CD4-positive, alpha-beta T cell (primary cell): ENCODE data around the gene GAST. TPM values are rescaled to one million over a fixed set of nuclear protein-coding genes. Genes with fewer than 3 reads are reported as not detected.

Source experiments
- ATAC-seq: fragments of 200-7000 bp; cut with Tn5 transposase; one replicate; pipeline ENCODE4 v1.10.0; 2022; ENCODE audit warnings: mild to moderate bottlenecking; ENCODE audit not compliant: poor library complexity
- CTCF ChIA-PET: fragments of 350-600 bp; sonication (Branson Sonifier 250); formaldehyde crosslinking; loops from one replicate; lab custom pipeline; 2021; ENCODE audit warnings: antibody characterized with exemption, inconsistent platforms; lab: Charles Lee
- POLR2A ChIA-PET: fragments of 350-600 bp; sonication (Branson Sonifier 250); formaldehyde crosslinking; loops from one replicate; lab custom pipeline; 2021; ENCODE audit warnings: antibody characterized with exemption, inconsistent platforms; lab: Charles Lee
- DNase-seq, 14 experiments: peaks; one replicate each; pipeline ENCODE4 v3.0.0-alpha.2; 2013 to 2020; ENCODE audit warnings: mixed read lengths in 2 of 14
- H3K27ac ChIP-seq, 2 donors: one replicate each; pipeline versions ENCODE4 v1.5.1 to v1.7.0; 2013; ENCODE audit warnings: low read length in 2 of 2, low read depth in 1 of 2, mild to moderate bottlenecking in 1 of 2
- H3K27me3 ChIP-seq, 2 experiments: 1 replicate in 1 of 2; 2 replicates in 1 of 2; pipeline versions ENCODE4 v1.6.1 to v1.7.0; 2013; ENCODE audit warnings: low read length in 2 of 2, control low read depth in 1 of 2, mild to moderate bottlenecking in 1 of 2, moderate library complexity in 1 of 2; ENCODE audit not compliant: insufficient read depth in 2 of 2, control insufficient read depth in 1 of 2
- H3K36me3 ChIP-seq: one replicate; pipeline ENCODE4 v1.6.1; 2013; ENCODE audit warnings: low read length, control low read depth; ENCODE audit not compliant: insufficient read depth
- H3K4me1 ChIP-seq: one replicate; pipeline ENCODE4 v1.6.1; 2013; ENCODE audit warnings: low read length, control low read depth; ENCODE audit not compliant: insufficient read depth
- H3K4me3 ChIP-seq: one replicate; pipeline ENCODE4 v1.5.1; 2013; ENCODE audit warnings: mild to moderate bottlenecking, low read length, moderate library complexity
- H3K9me3 ChIP-seq, 2 experiments: 1 replicate in 1 of 2; 2 replicates in 1 of 2; pipeline versions ENCODE4 v1.6.1 to v1.7.0; 2013; ENCODE audit warnings: low read length in 2 of 2, mild to moderate bottlenecking in 2 of 2, control low read depth in 1 of 2, moderate library complexity in 1 of 2; ENCODE audit not compliant: control insufficient read depth in 1 of 2, insufficient read depth in 1 of 2
- H3K27ac Mint-ChIP-seq: one replicate; pipeline ENCODE4 v1.8.0; 2020; ENCODE audit warnings: mixed read lengths
- H3K27me3 Mint-ChIP-seq: one replicate; pipeline ENCODE4 v1.8.0; 2021; ENCODE audit warnings: mixed read lengths
- H3K36me3 Mint-ChIP-seq: one replicate; pipeline ENCODE4 v1.8.0; 2021; ENCODE audit warnings: low read depth, mixed read lengths
- H3K4me1 Mint-ChIP-seq: one replicate; pipeline ENCODE4 v1.8.0; 2021; ENCODE audit warnings: low read depth, mixed read lengths
- H3K4me3 Mint-ChIP-seq: one replicate; pipeline ENCODE4 v1.8.0; 2020; ENCODE audit warnings: mild to moderate bottlenecking, mixed read lengths
- H3K9me3 Mint-ChIP-seq: one replicate; pipeline ENCODE4 v1.8.0; 2020; ENCODE audit warnings: mixed read lengths
- intact Hi-C, 2 experiments: fragments of 100-400 bp; cut with DNase I in 1 of 2; cut with micrococcal nuclease in 1 of 2; formaldehyde crosslinking; loops; one replicate each; pipeline versions ENCODE4 v1.15.1 to v1.9.0; 2023 to 2025; cut with DNase I, micrococcal nuclease
- total RNA-seq, 174 experiments: library from RNA in 2 of 174; stranded (reverse) in 2 of 174; gene quantifications; one replicate each; pipeline ENCODE4 v1.2.3 and lab custom pipeline; 2021 to 2026
- TF ChIP-seq, protein P1 (sequence below): fragments of 200-600 bp; IDR thresholded peaks from one replicate; pipeline ENCODE4 v1.8.0; 2022; ENCODE audit warnings: antibody characterized with exemption, mild to moderate bottlenecking

GAST gene
- total RNA-seq, 2 experiments from 2014 or later: not detected

DNA sequence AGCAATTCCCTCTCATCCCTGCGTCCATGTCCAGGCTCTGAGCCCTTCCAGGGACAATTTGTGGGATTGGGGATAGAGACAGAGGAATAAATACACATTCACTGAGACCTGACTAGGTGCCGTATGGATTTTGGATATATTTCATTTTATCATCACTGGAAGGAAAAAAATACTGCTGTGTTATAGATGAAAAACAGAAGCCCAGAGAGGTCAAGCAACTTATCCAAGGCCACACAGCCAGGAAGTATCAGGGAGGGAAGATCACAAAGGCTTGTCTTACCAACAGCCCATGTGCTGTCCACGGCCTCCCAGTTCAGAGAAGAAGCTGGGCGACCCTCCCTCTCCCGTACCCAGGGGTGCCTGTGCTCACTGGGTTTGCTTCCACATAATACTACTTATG lies 28.4 kb downstream of the GAST start:
- peaks cover 0 to 5% of the 10 kb centered on the region in 2 experiments for H3K9me3 ChIP-seq

DNA sequence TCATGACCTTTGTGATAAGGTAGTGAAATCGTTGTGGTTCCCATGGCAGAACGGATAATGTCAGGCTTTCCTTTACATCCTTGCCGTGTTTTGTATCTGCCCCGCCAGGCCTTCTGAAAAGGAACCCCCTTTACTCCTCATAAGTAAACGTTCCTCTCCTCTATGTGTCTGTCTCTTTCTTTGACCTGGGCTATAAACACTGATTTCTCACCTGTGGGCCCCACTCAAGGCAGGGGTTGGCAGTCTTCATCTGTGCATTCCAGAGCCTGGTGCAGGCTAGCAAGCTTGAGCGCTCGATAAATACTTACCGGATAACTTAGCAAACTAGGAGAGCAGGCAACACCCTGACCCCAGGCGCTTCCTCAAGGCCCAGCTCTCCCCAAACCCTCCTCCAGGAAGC lies 29.6 kb downstream of the GAST start:
- CTCF ChIA-PET: no interaction called here

More for the DNA sequence above, 28.4 kb downstream of the GAST start:
- TF ChIP-seq, protein P1, sequence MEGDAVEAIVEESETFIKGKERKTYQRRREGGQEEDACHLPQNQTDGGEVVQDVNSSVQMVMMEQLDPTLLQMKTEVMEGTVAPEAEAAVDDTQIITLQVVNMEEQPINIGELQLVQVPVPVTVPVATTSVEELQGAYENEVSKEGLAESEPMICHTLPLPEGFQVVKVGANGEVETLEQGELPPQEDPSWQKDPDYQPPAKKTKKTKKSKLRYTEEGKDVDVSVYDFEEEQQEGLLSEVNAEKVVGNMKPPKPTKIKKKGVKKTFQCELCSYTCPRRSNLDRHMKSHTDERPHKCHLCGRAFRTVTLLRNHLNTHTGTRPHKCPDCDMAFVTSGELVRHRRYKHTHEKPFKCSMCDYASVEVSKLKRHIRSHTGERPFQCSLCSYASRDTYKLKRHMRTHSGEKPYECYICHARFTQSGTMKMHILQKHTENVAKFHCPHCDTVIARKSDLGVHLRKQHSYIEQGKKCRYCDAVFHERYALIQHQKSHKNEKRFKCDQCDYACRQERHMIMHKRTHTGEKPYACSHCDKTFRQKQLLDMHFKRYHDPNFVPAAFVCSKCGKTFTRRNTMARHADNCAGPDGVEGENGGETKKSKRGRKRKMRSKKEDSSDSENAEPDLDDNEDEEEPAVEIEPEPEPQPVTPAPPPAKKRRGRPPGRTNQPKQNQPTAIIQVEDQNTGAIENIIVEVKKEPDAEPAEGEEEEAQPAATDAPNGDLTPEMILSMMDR: no peak
- POLR2A ChIA-PET: no interaction called here
- Mint-ChIP-seq H3K27me3 (peaks cover 26% of the 10 kb centered on the region), H3K36me3 (no peaks in the 10 kb centered on the region), H3K9me3 (no peaks in the 10 kb centered on the region), H3K27ac (no peak overlapping the region), H3K4me1 (no peaks in the 10 kb centered on the region), H3K4me3 (no peak overlapping the region)
- CTCF ChIA-PET: no interaction called here
- H3K27ac ChIP-seq: no peak overlapping the region
- H3K4me3 ChIP-seq: no peak overlapping the region
- H3K36me3 ChIP-seq: no peaks in the 10 kb centered on the region
- H3K27me3 ChIP-seq: peaks cover 18 to 23% of the 10 kb centered on the region in 2 experiments
- DNase-seq: no peak
- ATAC-seq: no peak
- intact Hi-C loops: no loop called here
- peaks cover 8% of the 10 kb centered on the region for H3K4me1 ChIP-seq

DNA sequence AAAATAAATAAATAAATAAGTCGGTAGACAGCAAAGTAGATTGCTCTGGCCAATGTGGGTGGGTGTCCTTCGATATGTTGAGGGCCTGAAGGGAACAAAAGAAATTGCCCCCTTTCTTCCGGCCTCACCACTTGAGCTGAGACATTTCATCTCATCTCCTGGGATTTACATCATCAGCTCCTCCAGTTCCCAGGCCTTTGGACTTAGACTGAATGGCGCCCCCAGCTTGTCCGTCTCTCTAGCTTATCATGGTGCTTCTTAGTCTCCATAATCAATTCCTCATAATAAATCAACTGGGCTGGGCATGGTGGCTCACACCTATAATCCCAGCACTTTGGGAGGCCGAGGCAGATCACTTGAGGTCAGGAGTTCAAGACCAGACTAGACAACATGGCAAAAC lies 36.1 kb downstream of the GAST start:
- H3K4me3 Mint-ChIP-seq: no peak overlapping the region
- DNase-seq (no peak), ATAC-seq (no peak)
- Histone ChIP-seq H3K4me3 (no peak overlapping the region), H3K4me1 (no peaks in the 10 kb centered on the region), H3K9me3 (no peaks in the 10 kb centered on the region), H3K36me3 (no peaks in the 10 kb centered on the region), H3K27me3 (no peaks in the 10 kb centered on the region), H3K27ac (no peak overlapping the region)
- TF ChIP-seq, protein P1: no peak
- CTCF ChIA-PET: interaction anchor here (1.2 kb wide), 1 partner anchor 53 kb away, joined by 3 read pairs; no protein-coding TSS in a partner anchor
- intact Hi-C loops: no loop called here
- peaks cover 6% of the 10 kb centered on the region for H3K27me3 Mint-ChIP-seq
- H3K9me3 Mint-ChIP-seq: no peaks in the 10 kb centered on the region
- POLR2A ChIA-PET: no interaction called here
- H3K4me1 Mint-ChIP-seq: no peaks in the 10 kb centered on the region
- H3K27ac Mint-ChIP-seq: no peak overlapping the region
- H3K36me3 Mint-ChIP-seq: no peaks in the 10 kb centered on the region

More for the DNA sequence above, 29.6 kb downstream of the GAST start:
- no peak overlapping the region for H3K4me3 Mint-ChIP-seq
- H3K27me3 Mint-ChIP-seq: peaks cover 14% of the 10 kb centered on the region
- no peak for ATAC-seq
- H3K9me3 Mint-ChIP-seq: no peaks in the 10 kb centered on the region
- no peak overlapping the region for H3K27ac ChIP-seq
- TF ChIP-seq, protein P1: no peak
- H3K4me1 ChIP-seq: peaks cover 8% of the 10 kb centered on the region
- no peak overlapping the region for H3K27ac Mint-ChIP-seq
- intact Hi-C loops: no loop called here
- H3K36me3 Mint-ChIP-seq: no peaks in the 10 kb centered on the region
- H3K36me3 ChIP-seq: no peaks in the 10 kb centered on the region
- no peaks in the 10 kb centered on the region for H3K4me1 Mint-ChIP-seq
- no peak overlapping the region for H3K4me3 ChIP-seq
- H3K9me3 ChIP-seq: peaks cover 0 to 5% of the 10 kb centered on the region in 2 experiments
- POLR2A ChIA-PET: no interaction called here
- peaks cover 9 to 11% of the 10 kb centered on the region in 2 experiments for H3K27me3 ChIP-seq
- DNase-seq: no peak
